Heart left ventricle (tissue), 16 donors: Measurements from ENCODE around the gene LGALS1. TPM values are rescaled to one million over a fixed set of nuclear protein-coding genes. Genes with fewer than 3 reads are reported as not detected.
A peak's percentile ranks its signal among the peaks of the same experiment; 100 is the strongest.

ENCODE experiments used
- ATAC-seq, 4 donors: fragments of 200-7000 bp; cut with Tn5 transposase; one replicate each; pipeline ENCODE4 v1.9.1; 2020 to 2022; ENCODE audit warnings: moderate library complexity in 4 of 4, mild to moderate bottlenecking in 3 of 4, moderate number of reproducible peaks in 1 of 4
- DNase-seq, 5 donors: peaks; one replicate each; pipeline ENCODE4 v3.0.0-alpha.2; 2020
- H3K27ac ChIP-seq, 12 donors: fragments of 200-600 bp; sonication (generic) in 4 of 12; one replicate each; pipeline versions ENCODE4 v1.5.0 to v1.8.0; 2016 to 2022; ENCODE audit warnings: mild to moderate bottlenecking in 2 of 12
- H3K27me3 ChIP-seq, 9 donors: fragments of 200-600 bp; sonication (generic) in 2 of 9; one replicate each; pipeline versions ENCODE4 v1.5.1 to v1.8.0; 2016 to 2022; ENCODE audit warnings: mild to moderate bottlenecking in 3 of 9
- H3K36me3 ChIP-seq, 9 donors: fragments of 200-600 bp; sonication (generic) in 2 of 9; one replicate each; pipeline versions ENCODE4 v1.5.0 to v1.8.0; 2018 to 2022; ENCODE audit warnings: mild to moderate bottlenecking in 2 of 9
- H3K4me1 ChIP-seq, 12 donors: fragments of 200-600 bp; sonication (generic) in 4 of 12; one replicate each; pipeline versions ENCODE4 v1.5.0 to v1.8.0; 2016 to 2022; ENCODE audit warnings: mild to moderate bottlenecking in 3 of 12
- H3K4me3 ChIP-seq, 12 donors: fragments of 200-600 bp; sonication (generic) in 4 of 12; one replicate each; pipeline versions ENCODE4 v1.5.0 to v1.8.0; 2017 to 2022; ENCODE audit warnings: mild to moderate bottlenecking in 9 of 12, moderate library complexity in 4 of 12
- H3K9me3 ChIP-seq, 12 donors: fragments of 200-600 bp; sonication (generic) in 4 of 12; one replicate each; pipeline versions ENCODE4 v1.5.0 to v1.8.0; 2016 to 2022; ENCODE audit warnings: mild to moderate bottlenecking in 1 of 12
- CTCF ChIP-seq, 12 donors: fragments of 200-600 bp; sonication (generic) in 4 of 12; IDR thresholded peaks; one replicate each; pipeline versions ENCODE4 v1.5.0 to v1.8.0; 2018 to 2022; ENCODE audit warnings: antibody characterized with exemption in 12 of 12, mild to moderate bottlenecking in 5 of 12
- POLR2A ChIP-seq, 2 donors: fragments of 450-650 bp; IDR thresholded peaks; one replicate each; pipeline ENCODE4 v1.6.1; 2017; ENCODE audit warnings: antibody characterized with exemption in 2 of 2, mild to moderate bottlenecking in 2 of 2, moderate library complexity in 2 of 2
- WGBS, 4 donors: extraction: QIAGEN DNeasy Blood & Tissue Kit in 2 of 4; methylation state at CpG; one replicate each; pipeline versions ENCODE4 v1.1.5 to v1.1.7; 2013 to 2018; 5-methylcytosine and 5-hydroxymethylcytosine counted together
- intact Hi-C, 10 donors: fragments of 100-400 bp; cut with DNase I; formaldehyde crosslinking; loops; one replicate each; pipeline versions ENCODE4 v1.11.1 to v1.14.2; 2022
- polyA plus RNA-seq, 2 donors: library from polyadenylated mRNA; stranded (reverse); fragments of 200-250 nt; gene quantifications; one replicate each; pipeline ENCODE4 v1.2.3, GENCODE V29; 2013
- total RNA-seq, 9 donors: library from RNA; depleted of rRNA in 2 of 9; stranded (reverse); fragments of >200 nt in 2 of 9; fragmentation: NEBNext Ultra II Directional in 3 of 9; extraction: Animal tissue kit (Norgen Biotek cat#: 25700) in 3 of 9; gene quantifications; one replicate each; pipeline versions ENCODE4 v1.1.0 to v1.2.4, GENCODE V29; 2016 to 2023
- donor health status: ischemic (EF 13 %, LVEDD 7.1; RV severe dilation, severe dysfunction).
- donor health status: healthy with polysubstance abuse.
- donor health status: DM: no; HTN: yes; CAD: no.
- donor health status: DM: no; HTN: no; CAD: no.
- donor health status: ischemic (EF 25% LVEDD 6.9; RV normal size, moderate dysfunction).
- donor health status: ischemic (EF 25% LVEDD 5.7; RV mildly dilated, moderate dysfunction).
- donor health status: healthy.
- donor health status: DM: yes; HTN: yes; CAD: no.
- donor health status: ischemic (EF 35%, LVEDD 5.7; RV mildly dilated, moderate dysfunction).
- donor health status: nonischemic (EF 11% LVEDD 7.7; RV severe dilation, severe dysfunction).
- donor health status: DM: yes; HTN: yes; CAD: no.
- donor health status: PGD.
- donor health status: ischemic (EF 29% LVEDD 5.4; RV normal size, mild dysfunction).
- donor health status: nonischemic (EF 23%, LVEDD 6.1; RV moderate dilation, normal function).

LGALS1 gene
- total and polyA plus RNA-seq, 11 donors, result 722 to 2,204 (median 951) TPM

- H3K27ac ChIP-seq, result peak overlapping the region in 11 of 12 donors; percentile 18 to 87 (median 71)
- intact Hi-C loops, result loop anchor here in 2 of 10 donors (2.0 kb wide), 1 partner anchor 19 kb away; no protein-coding TSS in a partner anchor
- no peaks in the 10 kb centered on the region for H3K9me3 ChIP-seq
- DNase-seq, result peak in 1 of 5 donors; percentile 52
- H3K4me3 ChIP-seq, result peak overlapping the region in 2 of 12 donors; percentile 16 to 65
- H3K36me3 ChIP-seq, result peaks cover 0 to 12% (median 10%) of the 10 kb centered on the region in 9 donors
- TF ChIP-seq POLR2A (IDR thresholded peaks at IDR 0.05) (no peak), CTCF (IDR thresholded peaks at IDR 0.05) (peak; percentile 5 to 62 (median 33))
- H3K4me1 ChIP-seq, result peaks cover 0 to 56% (median 42%) of the 10 kb centered on the region in 12 donors
- WGBS, 4 donors, result 37 to 46% (median 40%) methylated on average over 11 to 12 of the region's 12 CpGs
- no peaks in the 10 kb centered on the region for H3K27me3 ChIP-seq
- peak; percentile 12 to 37 (median 20) for ATAC-seq
These were observed 14.1 kb upstream of the LGALS1 start for GRCh38 chr22:37661160-37661924.

- peak overlapping the region in 11 of 12 donors; percentile 18 to 87 (median 71) for H3K27ac ChIP-seq
- H3K9me3 ChIP-seq, result no peaks in the 10 kb centered on the region
- TF ChIP-seq CTCF (IDR thresholded peaks at IDR 0.05) (no peak), POLR2A (IDR thresholded peaks at IDR 0.05) (no peak)
- no peaks in the 10 kb centered on the region for H3K27me3 ChIP-seq
- H3K4me3 ChIP-seq, result no peak overlapping the region
- ATAC-seq (no peak), DNase-seq (no peak)
- intact Hi-C loops, result loop anchor here in 1 of 10 donors (1.0 kb wide), 1 partner anchor 13 kb away; the partner anchor contains the start of gene LGALS1
- WGBS, 4 donors, result 66 to 78% (median 74%) methylated on average over 5 of the region's 5 CpGs
- H3K36me3 ChIP-seq, result peaks cover 0 to 18% (median 13%) of the 10 kb centered on the region in 9 donors
- H3K4me1 ChIP-seq, result peaks cover 0 to 54% (median 41%) of the 10 kb centered on the region in 12 donors
These were observed 13.4 kb upstream of the LGALS1 start for GRCh38 chr22:37662039-37662438.

- ATAC-seq (peak in 1 of 4 donors; percentile 27), DNase-seq (no peak)
- Histone ChIP-seq H3K4me1 (peaks cover 0 to 47% (median 33%) of the 10 kb centered on the region in 12 donors), H3K4me3 (no peak overlapping the region), H3K36me3 (peaks cover 0 to 20% (median 13%) of the 10 kb centered on the region in 9 donors), H3K27ac (peak overlapping the region in 4 of 12 donors; percentile 6 to 84 (median 41)), H3K9me3 (no peaks in the 10 kb centered on the region), H3K27me3 (no peaks in the 10 kb centered on the region)
- WGBS, 4 donors, result 72 to 85% (median 83%) methylated on average over 16 of the region's 16 CpGs
- intact Hi-C loops, result no loop called here
- TF ChIP-seq CTCF (IDR thresholded peaks at IDR 0.05) (no peak), POLR2A (IDR thresholded peaks at IDR 0.05) (no peak)
These were observed 11.8 kb upstream of the LGALS1 start for GRCh38 chr22:37663521-37664140.
